Measurements from ENCODE around the gene RRBP1.

The RRBP1 gene

DNA sequence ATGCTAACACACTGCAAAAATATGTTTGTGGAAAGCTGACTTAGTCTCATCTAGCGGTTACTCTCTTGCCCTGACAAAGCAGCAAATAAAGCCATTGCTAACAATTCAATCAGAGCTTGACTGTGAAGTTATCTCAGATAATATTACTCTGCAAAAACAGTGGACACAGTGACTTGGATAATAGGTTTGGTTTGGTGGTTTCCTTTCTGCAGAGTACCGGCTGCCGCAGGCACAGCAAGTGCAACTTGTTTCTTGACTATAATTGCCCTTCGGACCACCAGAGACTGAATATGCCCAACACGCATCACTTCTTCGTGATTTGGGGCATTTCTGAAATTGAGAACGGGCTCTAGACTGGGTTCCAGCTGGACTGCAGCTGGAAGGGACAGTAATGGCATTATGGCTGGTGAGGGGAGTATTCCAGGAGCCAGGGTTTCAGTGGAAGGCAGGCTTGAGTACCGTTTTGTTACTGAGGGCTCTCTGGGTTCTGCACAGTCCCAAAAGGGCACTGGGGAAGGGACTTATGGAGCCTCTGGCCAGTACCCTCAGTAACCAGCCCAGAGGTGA, 72.1 kb downstream of the RRBP1 start:
- no peak for DNase-seq (ENCODE audit: low read depth)

DNA sequence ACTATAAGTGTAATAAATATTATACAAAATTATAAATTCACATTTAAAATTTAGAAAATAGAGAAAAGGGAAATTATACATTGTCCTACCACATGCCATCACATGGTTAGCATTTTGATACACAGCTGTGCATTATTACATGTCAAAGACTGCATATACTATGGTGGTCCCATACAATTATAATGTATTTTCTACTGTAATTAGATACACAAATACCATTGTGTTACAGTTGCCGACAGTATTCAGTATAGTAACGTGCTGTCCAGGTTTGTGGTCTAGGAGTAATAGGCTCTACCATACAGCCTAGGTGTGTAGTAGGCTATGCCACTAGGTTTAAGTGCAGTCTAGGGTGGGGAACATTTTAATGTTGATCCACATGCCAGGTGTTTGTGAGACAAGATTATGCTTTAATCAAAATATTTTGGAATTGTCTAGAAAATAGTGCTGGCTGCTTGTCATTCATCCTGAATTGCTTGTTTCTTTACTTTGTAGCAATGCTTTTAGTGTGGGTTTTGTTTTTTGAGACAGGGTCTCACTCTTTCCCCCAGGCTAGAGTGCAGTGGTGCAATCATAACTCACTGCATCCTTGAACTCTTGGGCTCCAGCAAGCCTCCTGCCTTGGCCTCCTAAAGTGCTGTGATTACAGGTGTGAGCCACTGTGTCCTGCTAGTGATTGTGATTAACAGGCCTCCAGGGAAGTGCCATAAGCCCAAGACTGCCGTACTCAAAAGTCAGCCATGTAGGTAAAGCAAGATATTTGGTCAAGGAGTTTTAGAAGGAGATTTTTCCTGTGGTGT, 73.1 kb downstream of the RRBP1 start:
- DNase-seq (ENCODE audit: low read depth) = no peak

DNA sequence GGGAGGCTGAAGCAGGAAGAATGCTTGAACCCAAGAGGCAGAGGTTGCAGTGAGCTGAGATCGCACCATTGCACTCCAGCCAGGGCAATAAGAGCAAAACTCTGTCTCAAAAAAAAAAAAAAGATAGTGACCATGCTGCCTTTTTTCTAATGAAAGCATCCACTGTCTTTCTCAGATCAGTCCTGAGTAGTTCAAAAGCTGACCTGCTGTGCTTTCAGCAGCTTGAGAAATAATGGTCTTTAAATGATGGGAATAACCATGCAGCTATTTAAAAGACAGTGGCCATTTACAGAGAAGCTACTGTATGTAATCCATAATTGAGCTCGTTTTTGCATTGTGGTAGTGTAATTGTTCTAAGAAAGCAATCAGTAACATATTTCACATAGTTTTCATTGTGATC, 76.0 kb downstream of the RRBP1 start:
- DNase-seq (ENCODE audit: low read depth) = no peak

DNA sequence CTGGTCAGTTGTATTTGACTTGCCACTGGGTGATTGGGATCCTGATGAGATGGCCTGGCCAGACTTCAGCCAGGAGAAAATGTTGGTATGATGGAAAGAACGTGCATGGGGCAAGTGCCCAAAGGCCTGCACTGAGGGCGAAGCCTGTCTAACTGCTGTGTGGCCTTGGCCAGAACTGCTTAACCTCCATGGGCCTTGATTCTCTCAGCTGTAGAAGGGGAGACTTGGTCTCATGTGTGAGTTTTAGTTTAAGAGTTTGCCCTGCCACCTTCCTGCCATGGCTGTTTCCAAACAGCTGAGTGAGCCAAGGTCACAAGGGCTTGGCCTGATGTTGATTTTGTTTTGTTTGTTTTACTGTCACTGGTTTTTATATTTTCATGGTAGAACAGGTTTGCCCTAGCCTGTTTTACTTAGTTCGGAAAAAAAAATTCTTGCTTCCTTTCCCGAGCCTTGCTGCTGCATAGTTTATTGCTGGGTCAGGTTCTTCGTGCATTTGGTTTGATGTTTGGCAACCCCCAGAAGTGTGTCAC, 76.8 kb downstream of the RRBP1 start:
- DNase-seq (ENCODE audit: low read depth) = no peak

DNA sequence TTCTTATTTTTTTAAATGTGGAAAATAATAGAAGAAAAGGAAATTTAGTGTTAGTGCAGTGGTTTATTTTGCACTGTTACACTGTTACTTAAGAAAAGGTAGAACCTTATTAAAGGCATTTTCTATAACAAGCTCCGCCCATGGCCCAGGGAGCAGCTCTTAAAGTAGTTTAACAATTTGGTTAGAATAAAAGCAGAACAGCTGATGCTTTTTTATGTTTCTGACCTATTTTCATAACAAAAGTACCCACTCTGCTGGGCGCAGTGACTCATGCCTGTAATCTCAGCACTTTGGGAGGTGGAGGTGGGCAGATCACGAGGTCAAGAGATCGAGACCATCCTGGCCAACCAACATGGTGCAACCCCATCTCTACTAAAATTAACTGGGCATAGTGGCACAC, 79.5 kb downstream of the RRBP1 start:
- DNase-seq (ENCODE audit: low read depth) = no peak

DNA sequence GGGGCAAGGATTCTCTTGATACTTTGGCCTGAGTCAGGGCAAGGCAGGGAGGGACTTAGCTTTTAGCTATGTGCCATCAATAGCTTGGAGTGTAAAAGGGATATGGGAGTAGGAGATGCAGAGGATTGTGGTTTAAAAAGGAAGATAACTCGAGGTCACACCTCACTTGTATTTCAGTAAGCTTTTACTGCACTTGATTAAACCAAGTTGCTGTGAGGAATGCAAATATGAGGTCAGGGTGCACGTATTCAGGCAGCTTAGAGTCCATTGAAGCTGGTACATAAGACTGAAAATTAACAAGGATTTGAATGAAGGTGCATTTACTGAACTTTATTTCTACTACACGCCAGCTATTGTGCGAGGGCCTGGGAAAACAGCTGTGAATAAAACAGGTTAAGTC, 80.1 kb downstream of the RRBP1 start:
- DNase-seq (ENCODE audit: low read depth) = no peak

DNA sequence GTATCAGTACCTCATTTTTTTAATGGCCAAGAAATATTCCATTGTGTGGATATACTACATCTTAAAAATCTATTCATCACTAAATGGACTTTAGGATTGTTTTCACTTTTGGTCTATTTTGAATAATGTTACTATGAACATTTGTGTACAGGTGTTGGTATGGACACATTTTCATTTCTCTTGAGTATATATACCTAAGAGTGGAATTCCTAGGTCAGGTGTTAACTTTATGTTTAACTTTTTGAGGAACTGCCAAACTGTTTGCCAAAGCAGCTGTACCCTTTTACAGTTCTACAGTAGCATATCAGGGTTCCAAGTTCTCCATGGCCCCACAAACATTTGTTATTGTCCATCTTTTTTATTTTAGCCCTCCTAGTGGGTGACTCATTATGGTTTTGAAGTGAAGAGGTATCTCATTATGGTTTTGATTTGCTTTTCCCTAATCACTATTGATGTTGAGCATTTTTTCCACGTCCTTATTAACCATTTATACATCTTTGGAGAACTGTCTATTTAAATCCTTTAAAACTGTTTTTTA, 84.0 kb downstream of the RRBP1 start:
- DNase-seq (ENCODE audit: low read depth) = no peak

DNA sequence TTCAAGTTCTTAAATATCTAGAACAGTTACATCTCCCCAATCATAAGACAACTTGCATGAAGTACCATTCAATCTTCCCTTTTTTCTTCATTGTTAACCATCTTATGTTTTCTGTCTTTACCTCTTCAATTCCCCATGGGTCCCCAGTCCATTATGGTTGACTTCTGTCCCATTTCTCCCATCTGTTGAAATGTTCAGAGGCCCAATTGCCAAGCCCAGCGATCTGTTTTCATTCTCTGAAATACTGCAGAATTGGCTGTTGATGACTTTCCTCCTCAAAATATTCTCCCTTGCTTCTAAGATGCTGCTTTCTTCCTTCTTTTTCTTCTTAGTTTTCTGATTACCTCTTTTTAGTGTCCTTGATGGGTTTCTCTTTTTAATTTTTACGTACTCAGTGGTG, 86.2 kb downstream of the RRBP1 start:
- DNase-seq (ENCODE audit: low read depth) = no peak

DNA sequence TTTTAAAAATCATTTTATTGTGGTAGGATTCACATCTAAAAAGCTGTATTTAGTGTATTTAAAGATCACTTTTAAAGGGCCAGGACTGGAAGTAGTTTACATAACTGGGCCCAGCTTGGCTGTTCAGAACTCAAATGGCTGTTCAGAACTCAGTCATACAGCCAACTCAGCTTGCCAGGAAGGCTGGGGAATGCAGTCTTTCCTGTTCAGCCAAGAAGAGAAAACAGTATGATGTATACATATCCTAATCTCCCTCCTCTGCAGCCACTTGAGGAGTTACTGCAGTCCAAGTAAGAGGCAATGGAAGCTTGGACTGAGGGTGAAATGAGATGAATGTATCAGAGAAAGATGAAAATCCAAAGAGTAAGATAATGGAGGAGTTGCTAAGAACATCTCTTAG, 87.6 kb downstream of the RRBP1 start:
- no peak for DNase-seq (ENCODE audit: low read depth)

DNA sequence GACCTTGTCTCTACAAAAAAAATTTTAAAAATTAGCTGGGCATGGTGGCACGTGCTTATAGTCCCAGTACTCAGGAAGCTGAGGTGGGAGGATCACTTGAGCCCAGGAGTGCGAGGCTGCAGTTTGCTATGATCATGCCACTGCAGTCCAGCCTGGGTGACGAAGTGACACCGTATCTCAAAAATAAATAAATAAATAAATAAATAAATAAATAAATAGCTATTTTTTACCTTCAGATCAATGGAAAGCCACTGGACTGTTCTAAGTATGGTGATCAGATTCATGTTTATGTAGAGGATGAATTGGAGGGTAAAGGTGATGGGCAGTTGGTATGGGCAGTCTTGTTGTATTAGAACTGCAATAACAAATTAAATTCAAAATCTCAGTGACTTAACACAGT, 88.1 kb downstream of the RRBP1 start:
- DNase-seq (ENCODE audit: low read depth) = no peak

DNA sequence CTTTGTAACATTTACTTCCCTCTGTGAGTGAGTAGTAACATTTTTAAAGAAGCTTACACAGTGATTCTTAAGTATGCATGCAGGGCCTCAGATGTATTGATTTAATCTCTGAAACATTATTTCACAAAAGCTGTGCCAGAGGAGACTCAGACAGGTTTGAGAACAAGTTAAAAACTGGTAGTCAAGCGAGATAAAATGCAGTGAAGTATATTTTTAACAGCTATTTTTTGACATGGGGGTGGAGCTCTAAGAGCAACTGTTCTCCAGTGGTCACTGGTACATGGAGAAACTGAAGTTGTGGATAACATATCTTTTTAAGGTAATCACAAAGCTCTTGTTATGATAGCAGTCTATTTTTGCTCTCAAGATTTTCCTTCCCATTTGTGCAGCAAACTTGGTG, 91.8 kb downstream of the RRBP1 start:
- no peak for DNase-seq (ENCODE audit: low read depth)

DNA sequence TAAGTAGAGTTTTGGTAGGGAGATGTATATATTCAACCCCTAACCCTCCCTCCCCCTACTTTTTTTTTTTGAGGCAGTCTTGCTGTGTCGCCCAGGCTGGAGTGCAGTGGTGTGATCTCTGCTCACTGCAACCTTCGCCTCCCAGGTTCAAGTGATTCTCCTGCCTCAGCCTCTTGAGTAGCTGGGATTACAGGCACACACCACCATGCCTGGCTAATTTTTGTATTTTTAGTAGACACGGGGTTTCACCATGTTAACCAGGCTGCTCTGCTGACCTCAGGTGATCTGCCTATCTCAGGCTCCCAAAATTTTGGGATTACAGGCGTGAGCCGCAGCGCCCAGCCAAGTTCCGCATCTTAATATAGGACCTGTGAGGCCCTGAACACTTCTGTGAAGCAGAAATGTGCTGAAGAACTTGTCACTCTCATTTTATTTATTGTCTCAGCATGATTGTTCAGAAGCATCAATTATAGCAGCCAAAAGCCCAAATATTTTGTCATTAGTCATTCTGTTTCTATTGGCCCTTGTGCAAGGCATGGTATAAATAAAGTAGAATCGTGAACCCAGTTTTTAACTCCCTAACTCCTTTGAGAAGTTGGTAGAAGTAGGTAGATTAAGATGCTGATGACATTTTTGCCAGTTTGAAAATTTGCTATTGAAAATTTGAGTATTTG, 92.7 kb downstream of the RRBP1 start:
- DNase-seq (ENCODE audit: low read depth) = no peak

DNA sequence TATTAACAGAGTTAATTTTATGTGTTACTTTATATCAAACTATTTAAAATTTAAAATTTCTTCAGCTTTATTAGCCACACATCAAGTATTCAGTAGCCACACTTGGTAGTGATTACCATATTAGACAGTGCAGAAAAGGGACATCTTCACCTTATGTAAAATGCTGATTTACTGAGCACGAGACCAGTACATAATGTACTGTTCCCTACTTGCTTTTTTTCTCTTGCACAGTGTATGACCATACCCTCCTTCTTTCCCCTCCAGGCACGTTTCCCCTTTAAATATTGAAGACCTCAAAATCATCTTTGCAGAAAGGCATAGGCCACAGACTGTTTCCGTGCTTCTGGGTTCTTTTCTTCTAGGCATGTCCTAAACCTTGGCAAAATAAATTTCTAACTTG, 94.2 kb downstream of the RRBP1 start:
- no peak for DNase-seq (ENCODE audit: low read depth)

DNA sequence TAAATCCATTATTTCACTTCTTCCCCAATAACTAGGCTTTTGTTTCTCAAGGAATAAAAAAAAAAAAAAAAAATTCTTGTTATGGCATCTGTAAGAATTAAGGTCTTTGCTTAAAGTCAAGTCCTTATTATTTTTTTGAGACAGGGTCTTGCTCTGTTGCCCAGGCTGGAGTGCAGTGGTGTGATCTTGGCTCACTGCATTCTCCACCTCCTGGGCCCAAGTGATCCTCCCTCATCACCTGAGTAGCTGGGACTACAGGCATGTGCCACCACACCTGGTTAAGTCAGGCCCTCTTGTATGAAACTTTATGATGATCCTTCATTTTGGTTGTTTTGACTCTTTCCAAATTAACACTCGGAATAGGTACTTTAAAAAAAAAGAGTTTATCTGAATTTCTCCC, 94.9 kb downstream of the RRBP1 start:
- no peak for DNase-seq (ENCODE audit: low read depth)

DNA sequence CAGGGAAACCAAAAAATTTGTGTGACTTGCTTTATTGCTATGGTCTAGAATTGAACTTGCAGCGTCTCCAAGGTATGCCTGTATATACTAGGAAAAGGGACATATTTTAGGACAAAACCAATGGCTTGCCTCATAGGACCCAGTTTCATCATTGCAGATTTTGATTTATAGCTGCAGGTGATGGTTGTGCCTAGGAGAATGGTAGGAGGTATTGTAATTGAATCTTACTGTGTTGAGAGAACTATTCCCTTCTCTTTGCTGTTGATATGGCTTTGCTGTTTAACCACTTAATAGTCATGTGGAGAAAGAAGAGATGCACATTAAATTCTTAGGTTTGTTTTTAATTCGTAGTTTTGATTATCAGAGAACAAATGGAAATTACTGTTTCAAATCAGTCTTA, 95.8 kb downstream of the RRBP1 start:
- DNase-seq (ENCODE audit: low read depth) = no peak

DNA sequence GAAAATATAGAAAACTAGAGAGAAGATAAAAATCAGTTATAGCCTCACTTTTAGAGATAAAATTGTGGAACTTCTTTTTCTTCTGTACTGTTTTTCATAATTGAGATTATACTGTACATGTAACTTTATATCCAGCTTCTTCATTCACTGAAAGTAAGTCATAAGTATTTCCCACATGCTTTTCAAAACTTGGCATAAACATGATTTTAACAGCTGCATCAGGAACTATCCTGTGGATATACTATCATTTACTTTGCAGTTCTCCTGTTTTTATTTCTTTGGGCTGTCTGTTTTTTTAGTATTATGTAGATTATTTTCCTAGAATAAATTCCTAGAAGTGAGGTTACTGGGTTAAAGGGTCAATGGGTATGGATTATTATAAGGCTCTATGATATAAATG, 97.4 kb downstream of the RRBP1 start:
- no peak for DNase-seq (ENCODE audit: low read depth)

DNA sequence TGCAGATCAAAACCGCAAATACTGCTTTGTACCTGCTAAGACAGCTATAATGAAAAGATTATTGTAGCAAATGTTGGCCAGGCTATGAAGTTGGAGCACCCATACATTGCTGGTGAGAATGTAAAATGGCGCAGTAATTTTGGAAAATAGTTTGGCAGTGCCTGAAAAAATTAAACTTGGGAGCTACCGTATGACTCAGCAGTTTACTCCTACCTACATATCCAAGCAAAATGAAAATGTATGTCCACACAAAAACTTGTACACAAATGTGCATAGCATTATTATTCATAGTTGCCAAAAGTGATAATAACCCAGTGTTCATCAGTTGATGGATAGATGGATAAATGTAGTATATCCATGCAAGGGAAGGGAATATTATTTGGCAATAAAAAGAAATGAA, 98.9 kb downstream of the RRBP1 start:
- no peak for DNase-seq (ENCODE audit: low read depth)

DNA sequence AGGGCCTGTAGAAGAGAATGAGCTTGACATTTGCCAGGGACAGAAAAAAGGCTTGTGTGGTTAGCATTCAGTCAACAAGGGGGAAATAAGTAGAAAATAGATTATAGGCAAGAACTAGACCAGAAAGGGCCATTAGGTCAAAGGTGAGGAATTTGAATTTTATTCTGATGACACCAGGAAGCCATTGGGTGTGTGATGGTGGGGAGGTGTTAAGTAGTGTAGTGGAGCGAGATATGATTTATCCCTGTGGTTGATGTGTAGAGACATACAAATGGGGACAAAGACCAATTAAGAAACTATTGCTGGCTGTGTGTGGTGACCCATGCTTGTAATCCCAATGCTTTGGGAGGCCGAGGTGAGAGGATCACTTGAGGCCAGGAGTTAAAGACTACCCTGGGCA, 101.1 kb downstream of the RRBP1 start:
- no peak for DNase-seq (ENCODE audit: low read depth)

DNA sequence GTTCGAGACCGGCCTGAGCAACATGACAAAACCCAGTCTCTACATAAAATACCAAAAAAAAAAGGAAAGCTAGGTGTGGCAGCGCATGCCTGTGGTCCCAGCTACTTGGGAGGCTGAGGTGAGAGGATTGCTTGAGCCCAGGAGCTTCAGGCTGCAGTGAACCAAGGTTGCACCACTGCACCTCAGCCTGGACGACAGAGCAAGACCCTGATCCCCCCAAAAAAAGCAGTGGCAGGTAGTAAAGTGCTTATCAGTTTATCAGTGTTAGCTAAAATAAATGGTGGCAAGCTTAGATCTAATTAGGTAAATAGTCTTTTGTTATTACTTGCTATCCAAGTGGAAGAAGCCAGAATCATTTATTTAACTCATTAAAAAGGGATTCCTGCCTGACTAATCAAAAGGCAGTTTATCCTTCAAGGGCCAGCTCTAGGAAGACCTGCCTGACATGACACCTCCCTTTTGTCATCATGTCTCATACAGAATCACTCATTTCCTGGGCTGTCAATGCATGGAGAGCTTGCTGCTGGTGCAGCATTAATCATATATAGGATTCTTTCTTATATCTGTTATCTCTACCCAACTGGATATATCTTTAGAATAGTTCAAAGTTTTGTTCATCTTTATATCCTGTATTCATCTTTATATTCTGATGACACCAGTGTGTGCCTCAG, 102.5 kb downstream of the RRBP1 start:
- no peak for DNase-seq (ENCODE audit: low read depth)

DNA sequence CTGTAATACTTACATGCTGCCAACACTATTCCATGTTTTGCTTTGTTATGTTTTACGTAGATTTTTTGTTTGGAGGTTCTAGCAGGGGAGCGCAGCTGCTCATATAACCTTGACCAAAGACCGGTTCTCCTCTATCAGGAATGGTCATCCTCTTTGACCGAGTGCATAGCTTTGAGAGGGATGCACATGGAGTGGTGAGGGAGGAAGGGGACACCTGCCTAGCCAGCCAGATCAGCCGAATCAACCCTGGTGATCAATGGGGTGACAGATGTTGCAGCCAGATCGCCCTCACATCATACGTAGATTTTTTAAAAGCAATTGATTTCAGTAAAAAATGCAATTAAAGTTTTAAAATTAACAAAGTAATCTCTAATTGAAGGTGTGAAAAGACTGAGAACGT, 105.8 kb downstream of the RRBP1 start:
- no peak for DNase-seq (ENCODE audit: low read depth)

DNA sequence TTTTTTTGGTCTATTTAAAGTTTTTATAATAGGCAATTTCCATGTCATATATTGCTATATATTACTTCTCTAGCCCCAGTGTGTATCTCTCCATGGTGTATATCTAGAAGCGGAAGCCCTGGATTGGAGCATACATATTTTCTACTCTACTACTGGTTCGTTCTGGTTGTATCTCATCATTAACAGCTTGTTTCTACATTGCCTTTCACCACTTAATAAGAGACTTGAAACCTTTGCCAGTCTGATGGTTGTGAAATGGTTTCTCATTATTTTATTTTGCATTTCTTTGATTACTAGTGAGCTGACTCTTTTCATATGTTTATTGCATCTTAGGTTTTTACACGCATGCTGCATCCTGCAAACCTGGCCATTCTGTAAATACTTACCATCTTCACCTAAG, 108.6 kb downstream of the RRBP1 start:
- DNase-seq (ENCODE audit: low read depth) = no peak

DNA sequence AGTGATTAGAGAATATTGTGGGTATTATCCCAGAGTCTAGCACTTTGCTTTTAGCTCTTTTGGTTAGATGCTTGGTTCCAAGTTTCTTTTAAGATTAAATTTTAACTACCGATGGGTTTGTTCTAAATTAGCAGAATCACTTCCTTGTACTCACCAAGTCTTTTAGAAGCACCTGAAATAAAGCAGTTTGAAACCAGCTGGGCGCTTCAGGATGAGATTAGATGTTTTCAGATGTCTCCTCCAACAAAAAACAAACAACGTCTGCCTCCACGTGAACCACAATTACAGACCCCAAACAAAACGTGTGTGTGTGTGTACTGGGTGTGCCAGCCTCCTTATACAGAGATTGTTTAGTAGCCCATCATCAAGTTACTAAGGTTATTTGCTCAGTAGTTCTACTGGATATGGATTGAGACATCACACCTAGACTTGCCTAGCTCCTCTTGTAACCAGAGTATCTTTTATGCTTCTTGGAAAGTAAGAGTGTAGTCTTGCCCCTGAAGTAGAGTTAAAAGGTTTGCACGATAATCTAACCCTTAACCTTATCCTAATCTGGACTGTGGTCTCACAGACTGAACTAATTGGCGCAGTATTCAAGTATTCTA, 109.9 kb downstream of the RRBP1 start:
- DNase-seq (ENCODE audit: low read depth) = no peak
